WTC11 (cell line): ENCODE measurements around the gene FBXO21. TPM values are rescaled to one million over a fixed set of nuclear protein-coding genes. Genes with fewer than 3 reads are reported as not detected.

Experiments used
- ATAC-seq: fragments of 200-7000 bp; cut with Tn5 transposase; 2 replicates; pipeline ENCODE4 v1.10.0; 2021; ENCODE audit warnings: mild to moderate bottlenecking, moderate library complexity
- CTCF ChIA-PET: fragments of 300-600 bp; sonication (Branson Sonifier 250); formaldehyde crosslinking; loops from one replicate; lab custom pipeline; 2021; ENCODE audit warnings: antibody characterized with exemption; lab: Charles Lee
- POLR2A ChIA-PET: fragments of 350-600 bp; sonication (Branson Sonifier 250); formaldehyde crosslinking; loops from one replicate; lab custom pipeline; 2021; ENCODE audit warnings: antibody characterized with exemption; lab: Charles Lee
- DNase-seq: peaks from one replicate; pipeline ENCODE4 v3.0.0; 2021; ENCODE audit warnings: low spot score
- H3K27ac Mint-ChIP-seq: 2 replicates; pipeline ENCODE4 v1.8.0; 2021; ENCODE audit warnings: mixed read lengths
- H3K27me3 Mint-ChIP-seq: 2 replicates; pipeline ENCODE4 v1.8.0; 2021; ENCODE audit warnings: low read depth, mild to moderate bottlenecking, moderate library complexity, mixed read lengths
- H3K36me3 Mint-ChIP-seq: 2 replicates; pipeline ENCODE4 v1.8.0; 2021; ENCODE audit warnings: mixed read lengths
- H3K4me1 Mint-ChIP-seq: 2 replicates; pipeline ENCODE4 v1.8.0; 2022; ENCODE audit warnings: mixed read lengths
- H3K4me3 Mint-ChIP-seq: 2 replicates; pipeline ENCODE4 v1.8.0; 2021; ENCODE audit warnings: mild to moderate bottlenecking, moderate library complexity, mixed read lengths
- H3K9me3 Mint-ChIP-seq: 2 replicates; pipeline ENCODE4 v1.8.0; 2021; ENCODE audit warnings: mixed read lengths
- CBFB ChIP-seq: sonication (generic); formaldehyde crosslinking; IDR thresholded peaks from 2 replicates; pipeline ENCODE4 v1.8.1; 2022; ENCODE audit warnings: mild to moderate bottlenecking, low read depth, missing genetic modification reagents
- FOXP1 ChIP-seq: sonication (generic); formaldehyde crosslinking; IDR thresholded peaks from 2 replicates; pipeline ENCODE4 v1.8.0; 2022; ENCODE audit warnings: missing genetic modification reagents, mild to moderate bottlenecking, moderate library complexity, borderline replicate concordance
- GABPB1 ChIP-seq: sonication (generic); formaldehyde crosslinking; IDR thresholded peaks from 2 replicates; pipeline ENCODE4 v1.8.1; 2023; ENCODE audit warnings: mild to moderate bottlenecking, missing genetic modification reagents
- RELA ChIP-seq: sonication (generic); formaldehyde crosslinking; IDR thresholded peaks from 2 replicates; pipeline ENCODE4 v1.8.1; 2022; ENCODE audit warnings: missing genetic modification reagents, mild to moderate bottlenecking, borderline replicate concordance
- TEAD4 ChIP-seq: sonication (generic); formaldehyde crosslinking; IDR thresholded peaks from 2 replicates; pipeline ENCODE4 v1.8.0; 2022; ENCODE audit warnings: mild to moderate bottlenecking, missing genetic modification reagents
- ZNF317 ChIP-seq: sonication (generic); formaldehyde crosslinking; IDR thresholded peaks from 2 replicates; pipeline ENCODE4 v1.8.1; 2023; ENCODE audit warnings: low read depth, mild to moderate bottlenecking, moderate library complexity, missing genetic modification reagents, borderline replicate concordance
- total RNA-seq: library from RNA; stranded (reverse); gene quantifications from 3 replicates; pipeline ENCODE4 v1.2.3, GENCODE V29; 2021
- TF ChIP-seq, protein P1 (sequence below): sonication (generic); formaldehyde crosslinking; IDR thresholded peaks from 2 replicates; pipeline ENCODE4 v1.8.0; 2023; ENCODE audit warnings: mild to moderate bottlenecking, missing genetic modification reagents
- TF ChIP-seq, protein P2 (sequence below): fragments of 250-450 bp; sonication (Bioruptor Pico); IDR thresholded peaks from 2 replicates; pipeline ENCODE4 v2.1.2; 2022; ENCODE audit warnings: mild to moderate bottlenecking, moderate library complexity
- TF ChIP-seq, protein P3 (sequence below): sonication (generic); formaldehyde crosslinking; IDR thresholded peaks from 2 replicates; pipeline ENCODE4 v1.8.0; 2022; ENCODE audit warnings: mild to moderate bottlenecking, missing genetic modification reagents
- TF ChIP-seq, protein P4 (sequence below): sonication (generic); formaldehyde crosslinking; conservative IDR thresholded peaks from 2 replicates; pipeline ENCODE4 v1.8.1; 2023; ENCODE audit warnings: mild to moderate bottlenecking, low read depth, missing genetic modification reagents, moderate library complexity
- TF ChIP-seq, protein P5 (sequence below): sonication (generic); formaldehyde crosslinking; IDR thresholded peaks from 2 replicates; pipeline ENCODE4 v1.8.1; 2022; ENCODE audit warnings: missing genetic modification reagents, borderline replicate concordance

FBXO21 gene
- total RNA-seq, 1 experiment from 2014 or later = 60.3 TPM

DNA sequence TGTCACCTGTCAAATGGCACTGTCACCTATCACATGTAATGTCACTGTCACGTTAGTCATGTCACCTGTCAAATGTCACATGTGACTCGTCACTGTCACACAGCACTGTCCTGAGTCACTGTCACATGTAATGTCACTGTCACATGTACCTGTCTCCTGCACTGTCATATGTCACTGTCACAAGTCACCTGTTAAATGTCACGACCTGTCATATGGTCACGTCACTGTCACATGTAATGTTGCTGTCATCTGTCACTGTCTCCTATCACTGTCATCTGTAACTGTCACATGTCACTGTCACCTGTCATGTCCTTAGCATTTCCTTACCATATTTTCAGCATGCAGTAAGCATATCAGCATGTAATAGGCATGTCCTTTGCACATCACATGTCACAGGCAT is 63.9 kb downstream of the FBXO21 start:
- H3K36me3 Mint-ChIP-seq = peaks cover 14% of the 10 kb centered on the region
- ChIA-PET CTCF (no interaction called here), POLR2A (no interaction called here)
- H3K27ac Mint-ChIP-seq = no peak overlapping the region
- DNase-seq (no peak), ATAC-seq (no peak)
- H3K4me1 Mint-ChIP-seq = no peaks in the 10 kb centered on the region
- TF ChIP-seq, protein P1, sequence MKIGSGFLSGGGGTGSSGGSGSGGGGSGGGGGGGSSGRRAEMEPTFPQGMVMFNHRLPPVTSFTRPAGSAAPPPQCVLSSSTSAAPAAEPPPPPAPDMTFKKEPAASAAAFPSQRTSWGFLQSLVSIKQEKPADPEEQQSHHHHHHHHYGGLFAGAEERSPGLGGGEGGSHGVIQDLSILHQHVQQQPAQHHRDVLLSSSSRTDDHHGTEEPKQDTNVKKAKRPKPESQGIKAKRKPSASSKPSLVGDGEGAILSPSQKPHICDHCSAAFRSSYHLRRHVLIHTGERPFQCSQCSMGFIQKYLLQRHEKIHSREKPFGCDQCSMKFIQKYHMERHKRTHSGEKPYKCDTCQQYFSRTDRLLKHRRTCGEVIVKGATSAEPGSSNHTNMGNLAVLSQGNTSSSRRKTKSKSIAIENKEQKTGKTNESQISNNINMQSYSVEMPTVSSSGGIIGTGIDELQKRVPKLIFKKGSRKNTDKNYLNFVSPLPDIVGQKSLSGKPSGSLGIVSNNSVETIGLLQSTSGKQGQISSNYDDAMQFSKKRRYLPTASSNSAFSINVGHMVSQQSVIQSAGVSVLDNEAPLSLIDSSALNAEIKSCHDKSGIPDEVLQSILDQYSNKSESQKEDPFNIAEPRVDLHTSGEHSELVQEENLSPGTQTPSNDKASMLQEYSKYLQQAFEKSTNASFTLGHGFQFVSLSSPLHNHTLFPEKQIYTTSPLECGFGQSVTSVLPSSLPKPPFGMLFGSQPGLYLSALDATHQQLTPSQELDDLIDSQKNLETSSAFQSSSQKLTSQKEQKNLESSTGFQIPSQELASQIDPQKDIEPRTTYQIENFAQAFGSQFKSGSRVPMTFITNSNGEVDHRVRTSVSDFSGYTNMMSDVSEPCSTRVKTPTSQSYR (CRISPR knock-in tag) = no peak
- TF ChIP-seq ZNF317 = no peak
- TF ChIP-seq RELA (CRISPR knock-in tag) = no peak
- TF ChIP-seq TEAD4 (CRISPR knock-in tag) = no peak
- H3K9me3 Mint-ChIP-seq = peaks cover 29% of the 10 kb centered on the region
- H3K4me3 Mint-ChIP-seq = no peak overlapping the region
- H3K27me3 Mint-ChIP-seq = peaks cover 7% of the 10 kb centered on the region; the same call in 1 of the 2 replicates

DNA sequence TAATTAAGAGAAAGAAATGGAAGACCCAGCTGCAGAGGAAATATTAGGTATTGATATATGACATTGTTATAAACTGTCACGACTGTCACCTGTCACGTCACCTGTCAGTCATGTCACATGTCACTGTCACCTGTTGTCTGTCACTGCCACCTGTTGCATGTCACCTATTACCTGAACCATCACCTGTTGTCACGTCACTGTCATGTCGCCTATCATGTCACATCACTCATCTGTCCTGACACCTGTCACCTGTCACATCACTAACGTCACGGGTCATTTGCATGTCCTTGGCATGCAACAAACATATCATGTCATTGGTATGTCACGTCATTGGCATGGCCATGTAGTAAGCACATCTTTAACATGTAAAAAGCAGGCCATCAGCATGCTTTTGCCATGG is 64.5 kb downstream of the FBXO21 start:
- ATAC-seq (no peak), DNase-seq (no peak)
- Mint-ChIP-seq H3K27me3 (peaks cover 7% of the 10 kb centered on the region; the same call in 1 of the 2 replicates), H3K4me1 (no peaks in the 10 kb centered on the region), H3K4me3 (no peak overlapping the region)
- CTCF ChIA-PET = no interaction called here
- POLR2A ChIA-PET = no interaction called here
- TF ChIP-seq, protein P2, sequence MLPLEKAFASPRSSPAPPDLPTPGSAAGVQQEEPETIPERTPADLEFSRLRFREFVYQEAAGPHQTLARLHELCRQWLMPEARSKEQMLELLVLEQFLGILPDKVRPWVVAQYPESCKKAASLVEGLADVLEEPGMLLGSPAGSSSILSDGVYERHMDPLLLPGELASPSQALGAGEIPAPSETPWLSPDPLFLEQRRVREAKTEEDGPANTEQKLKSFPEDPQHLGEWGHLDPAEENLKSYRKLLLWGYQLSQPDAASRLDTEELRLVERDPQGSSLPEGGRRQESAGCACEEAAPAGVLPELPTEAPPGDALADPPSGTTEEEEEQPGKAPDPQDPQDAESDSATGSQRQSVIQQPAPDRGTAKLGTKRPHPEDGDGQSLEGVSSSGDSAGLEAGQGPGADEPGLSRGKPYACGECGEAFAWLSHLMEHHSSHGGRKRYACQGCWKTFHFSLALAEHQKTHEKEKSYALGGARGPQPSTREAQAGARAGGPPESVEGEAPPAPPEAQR (CRISPR knock-in tag) = no peak
- no peak for TF ChIP-seq FOXP1 (CRISPR knock-in tag)
- TF ChIP-seq, protein P3, sequence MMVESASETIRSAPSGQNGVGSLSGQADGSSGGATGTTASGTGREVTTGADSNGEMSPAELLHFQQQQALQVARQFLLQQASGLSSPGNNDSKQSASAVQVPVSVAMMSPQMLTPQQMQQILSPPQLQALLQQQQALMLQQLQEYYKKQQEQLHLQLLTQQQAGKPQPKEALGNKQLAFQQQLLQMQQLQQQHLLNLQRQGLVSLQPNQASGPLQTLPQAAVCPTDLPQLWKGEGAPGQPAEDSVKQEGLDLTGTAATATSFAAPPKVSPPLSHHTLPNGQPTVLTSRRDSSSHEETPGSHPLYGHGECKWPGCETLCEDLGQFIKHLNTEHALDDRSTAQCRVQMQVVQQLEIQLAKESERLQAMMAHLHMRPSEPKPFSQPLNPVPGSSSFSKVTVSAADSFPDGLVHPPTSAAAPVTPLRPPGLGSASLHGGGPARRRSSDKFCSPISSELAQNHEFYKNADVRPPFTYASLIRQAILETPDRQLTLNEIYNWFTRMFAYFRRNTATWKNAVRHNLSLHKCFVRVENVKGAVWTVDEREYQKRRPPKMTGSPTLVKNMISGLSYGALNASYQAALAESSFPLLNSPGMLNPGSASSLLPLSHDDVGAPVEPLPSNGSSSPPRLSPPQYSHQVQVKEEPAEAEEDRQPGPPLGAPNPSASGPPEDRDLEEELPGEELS (CRISPR knock-in tag) = no peak
- TF ChIP-seq, all 79 proteins: peak for 0
- peaks cover 29% of the 10 kb centered on the region for H3K9me3 Mint-ChIP-seq
- H3K27ac Mint-ChIP-seq = no peak overlapping the region
- peaks cover 14% of the 10 kb centered on the region for H3K36me3 Mint-ChIP-seq

DNA sequence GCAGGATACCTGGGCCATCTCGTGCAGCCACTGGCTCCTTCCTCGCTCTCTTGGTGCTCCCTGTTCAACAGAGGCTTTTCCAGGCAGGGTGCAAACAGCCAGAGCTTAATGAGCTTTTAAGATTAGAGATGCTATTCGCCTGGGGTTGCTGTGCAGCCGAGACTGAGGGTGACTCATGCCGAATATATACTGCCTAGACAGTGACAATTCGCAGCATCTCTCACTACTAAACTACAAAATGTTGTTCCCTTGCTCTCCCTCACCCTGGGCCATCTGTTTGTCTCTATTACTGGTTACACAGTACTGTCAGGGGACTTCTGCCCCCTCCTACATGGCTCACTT is 65.0 kb downstream of the FBXO21 start:
- no peak overlapping the region for H3K4me3 Mint-ChIP-seq
- H3K27me3 Mint-ChIP-seq = peaks cover 7% of the 10 kb centered on the region; the same call in 1 of the 2 replicates
- TF ChIP-seq CBFB (CRISPR knock-in tag) = no peak
- TF ChIP-seq, all 79 proteins: peak for 0
- no peak overlapping the region for H3K27ac Mint-ChIP-seq
- CTCF ChIA-PET = no interaction called here
- ATAC-seq (no peak), DNase-seq (no peak)
- no peaks in the 10 kb centered on the region for H3K4me1 Mint-ChIP-seq
- POLR2A ChIA-PET = no interaction called here
- peaks cover 29% of the 10 kb centered on the region for H3K9me3 Mint-ChIP-seq
- H3K36me3 Mint-ChIP-seq = peaks cover 14% of the 10 kb centered on the region

DNA sequence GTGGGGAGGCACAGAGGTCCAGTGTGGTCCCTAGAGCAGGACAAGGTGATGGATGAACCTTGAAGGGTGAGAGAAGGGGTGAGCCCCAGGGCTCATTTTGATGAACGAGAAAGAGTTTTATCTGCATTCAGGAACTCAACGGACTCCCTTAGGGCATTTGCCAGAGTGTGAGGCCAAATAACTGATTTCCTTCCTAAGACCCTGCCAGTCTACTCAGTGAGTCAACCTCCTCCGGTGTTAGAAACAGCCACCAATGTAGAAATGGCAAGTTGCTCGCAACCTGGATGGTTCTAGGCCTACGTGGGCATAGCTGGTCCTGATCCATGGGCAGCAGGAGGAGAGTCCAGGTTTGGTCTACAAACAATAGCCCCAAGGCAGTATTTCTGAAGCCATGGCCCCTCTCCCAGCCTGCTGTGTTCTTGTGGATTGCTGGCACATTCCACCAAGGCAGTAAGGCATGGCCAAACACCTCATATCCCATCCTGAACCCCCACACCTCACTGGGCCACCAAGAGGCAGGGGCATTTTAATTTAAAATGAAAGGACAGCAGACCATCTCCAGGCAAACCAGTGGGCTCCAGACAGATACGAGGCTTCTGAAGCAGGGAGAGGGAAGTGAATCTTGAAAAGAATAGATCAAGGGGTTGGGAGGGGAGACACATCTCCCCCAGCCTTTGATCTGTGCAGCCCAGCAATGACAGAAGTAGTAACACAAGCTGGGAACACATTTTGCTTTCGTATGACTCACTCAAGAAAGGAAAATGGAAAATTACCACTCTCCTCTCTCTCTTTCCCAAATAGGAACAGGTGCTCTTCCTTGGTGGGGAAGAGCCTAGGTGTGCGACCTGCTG is 65.6 kb downstream of the FBXO21 start:
- no peak for ATAC-seq
- ChIA-PET CTCF (no interaction called here), POLR2A (no interaction called here)
- no peak overlapping the region for H3K4me3 Mint-ChIP-seq
- peaks cover 29% of the 10 kb centered on the region for H3K9me3 Mint-ChIP-seq
- peaks cover 14% of the 10 kb centered on the region for H3K36me3 Mint-ChIP-seq
- H3K27ac Mint-ChIP-seq = no peak overlapping the region
- H3K27me3 Mint-ChIP-seq = peaks cover 7% of the 10 kb centered on the region; the same call in 1 of the 2 replicates
- DNase-seq = no peak
- H3K4me1 Mint-ChIP-seq = no peaks in the 10 kb centered on the region
- TF ChIP-seq, protein P4, sequence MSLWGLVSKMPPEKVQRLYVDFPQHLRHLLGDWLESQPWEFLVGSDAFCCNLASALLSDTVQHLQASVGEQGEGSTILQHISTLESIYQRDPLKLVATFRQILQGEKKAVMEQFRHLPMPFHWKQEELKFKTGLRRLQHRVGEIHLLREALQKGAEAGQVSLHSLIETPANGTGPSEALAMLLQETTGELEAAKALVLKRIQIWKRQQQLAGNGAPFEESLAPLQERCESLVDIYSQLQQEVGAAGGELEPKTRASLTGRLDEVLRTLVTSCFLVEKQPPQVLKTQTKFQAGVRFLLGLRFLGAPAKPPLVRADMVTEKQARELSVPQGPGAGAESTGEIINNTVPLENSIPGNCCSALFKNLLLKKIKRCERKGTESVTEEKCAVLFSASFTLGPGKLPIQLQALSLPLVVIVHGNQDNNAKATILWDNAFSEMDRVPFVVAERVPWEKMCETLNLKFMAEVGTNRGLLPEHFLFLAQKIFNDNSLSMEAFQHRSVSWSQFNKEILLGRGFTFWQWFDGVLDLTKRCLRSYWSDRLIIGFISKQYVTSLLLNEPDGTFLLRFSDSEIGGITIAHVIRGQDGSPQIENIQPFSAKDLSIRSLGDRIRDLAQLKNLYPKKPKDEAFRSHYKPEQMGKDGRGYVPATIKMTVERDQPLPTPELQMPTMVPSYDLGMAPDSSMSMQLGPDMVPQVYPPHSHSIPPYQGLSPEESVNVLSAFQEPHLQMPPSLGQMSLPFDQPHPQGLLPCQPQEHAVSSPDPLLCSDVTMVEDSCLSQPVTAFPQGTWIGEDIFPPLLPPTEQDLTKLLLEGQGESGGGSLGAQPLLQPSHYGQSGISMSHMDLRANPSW (CRISPR knock-in tag) = no peak
- TF ChIP-seq GABPB1 (no peak), ZNF317 (no peak)
- TF ChIP-seq, protein P5, sequence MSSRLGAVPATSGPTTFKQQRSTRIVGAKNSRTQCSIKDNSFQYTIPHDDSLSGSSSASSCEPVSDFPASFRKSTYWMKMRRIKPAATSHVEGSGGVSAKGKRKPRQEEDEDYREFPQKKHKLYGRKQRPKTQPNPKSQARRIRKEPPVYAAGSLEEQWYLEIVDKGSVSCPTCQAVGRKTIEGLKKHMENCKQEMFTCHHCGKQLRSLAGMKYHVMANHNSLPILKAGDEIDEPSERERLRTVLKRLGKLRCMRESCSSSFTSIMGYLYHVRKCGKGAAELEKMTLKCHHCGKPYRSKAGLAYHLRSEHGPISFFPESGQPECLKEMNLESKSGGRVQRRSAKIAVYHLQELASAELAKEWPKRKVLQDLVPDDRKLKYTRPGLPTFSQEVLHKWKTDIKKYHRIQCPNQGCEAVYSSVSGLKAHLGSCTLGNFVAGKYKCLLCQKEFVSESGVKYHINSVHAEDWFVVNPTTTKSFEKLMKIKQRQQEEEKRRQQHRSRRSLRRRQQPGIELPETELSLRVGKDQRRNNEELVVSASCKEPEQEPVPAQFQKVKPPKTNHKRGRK (CRISPR knock-in tag) = no peak
